ENCODE data around the gene KCNMA1. TPM values are rescaled to one million over a fixed set of nuclear protein-coding genes. Genes with fewer than 3 reads are reported as not detected.

Gene KCNMA1
- polyA plus RNA-seq, 1 experiment, result 21.4 TPM

DNA sequence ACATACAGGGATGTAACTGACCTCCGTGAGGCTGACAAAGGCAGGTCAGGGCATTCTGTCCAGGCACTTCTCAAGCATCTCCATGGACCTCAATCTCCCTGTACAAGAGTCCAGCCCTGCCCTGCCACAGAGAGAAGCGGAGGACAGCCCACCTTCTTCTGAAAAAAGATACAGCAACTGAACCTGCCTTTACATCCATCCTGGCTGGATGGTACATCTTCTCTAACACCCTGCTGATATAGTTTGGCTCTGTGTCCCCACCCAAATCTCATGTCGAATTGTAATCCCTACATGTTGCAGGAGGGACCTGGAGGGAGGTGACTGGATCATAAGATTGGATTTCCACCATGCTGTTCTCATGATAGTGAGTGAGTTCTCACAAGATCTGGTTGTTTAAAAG is 40.5 kb upstream of the KCNMA1 start:
- CTCF ChIA-PET, result no interaction called here
- no peak overlapping the region for H3K4me3 ChIP-seq (ENCODE audit: low read depth, low read length)
- POLR2A ChIA-PET, result no interaction called here
- no peak for DNase-seq (ENCODE audit: low read depth)
- H3K36me3 ChIP-seq (ENCODE audit: control insufficient read depth, insufficient read depth, low read length), result no peaks in the 10 kb centered on the region
- TF ChIP-seq, protein P1, sequence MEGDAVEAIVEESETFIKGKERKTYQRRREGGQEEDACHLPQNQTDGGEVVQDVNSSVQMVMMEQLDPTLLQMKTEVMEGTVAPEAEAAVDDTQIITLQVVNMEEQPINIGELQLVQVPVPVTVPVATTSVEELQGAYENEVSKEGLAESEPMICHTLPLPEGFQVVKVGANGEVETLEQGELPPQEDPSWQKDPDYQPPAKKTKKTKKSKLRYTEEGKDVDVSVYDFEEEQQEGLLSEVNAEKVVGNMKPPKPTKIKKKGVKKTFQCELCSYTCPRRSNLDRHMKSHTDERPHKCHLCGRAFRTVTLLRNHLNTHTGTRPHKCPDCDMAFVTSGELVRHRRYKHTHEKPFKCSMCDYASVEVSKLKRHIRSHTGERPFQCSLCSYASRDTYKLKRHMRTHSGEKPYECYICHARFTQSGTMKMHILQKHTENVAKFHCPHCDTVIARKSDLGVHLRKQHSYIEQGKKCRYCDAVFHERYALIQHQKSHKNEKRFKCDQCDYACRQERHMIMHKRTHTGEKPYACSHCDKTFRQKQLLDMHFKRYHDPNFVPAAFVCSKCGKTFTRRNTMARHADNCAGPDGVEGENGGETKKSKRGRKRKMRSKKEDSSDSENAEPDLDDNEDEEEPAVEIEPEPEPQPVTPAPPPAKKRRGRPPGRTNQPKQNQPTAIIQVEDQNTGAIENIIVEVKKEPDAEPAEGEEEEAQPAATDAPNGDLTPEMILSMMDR (IDR thresholded peaks at IDR 0.05; ENCODE audit: insufficient read depth, low read depth, low read length), result no peak
- H3K27me3 ChIP-seq (ENCODE audit: control insufficient read depth, insufficient read depth, low read length), result peaks cover 9% of the 10 kb centered on the region; the same call in 1 of the 2 replicates

DNA sequence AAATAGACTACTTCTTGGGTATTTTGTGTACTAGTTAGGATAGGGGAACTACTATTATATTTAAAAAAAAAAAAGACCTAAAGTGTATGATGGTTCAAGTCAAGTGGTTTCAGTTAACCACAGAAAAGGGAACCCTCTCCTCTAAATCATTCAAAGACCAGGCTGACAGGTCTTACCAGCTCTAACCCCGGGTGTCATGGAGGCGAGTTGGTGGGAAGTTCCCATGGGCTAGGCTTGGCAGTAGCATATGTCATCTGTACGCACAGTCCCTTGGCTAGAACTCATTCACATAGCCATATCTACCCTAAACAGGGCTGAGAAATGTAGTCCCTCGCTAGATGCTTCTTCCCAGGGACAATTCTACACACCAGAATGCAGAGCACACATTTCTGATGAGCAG is 37.7 kb upstream of the KCNMA1 start:
- DNase-seq (ENCODE audit: low read depth), result no peak
- CTCF ChIA-PET, result interaction anchor here (0.9 kb wide), 1 partner anchor 18 kb away, joined by 5 read pairs; no protein-coding TSS in a partner anchor
- Histone ChIP-seq H3K36me3 (ENCODE audit: control insufficient read depth, insufficient read depth, low read length) (no peaks in the 10 kb centered on the region), H3K27me3 (ENCODE audit: control insufficient read depth, insufficient read depth, low read length) (peaks cover 9% of the 10 kb centered on the region), H3K4me3 (ENCODE audit: low read depth, low read length) (no peak overlapping the region)
- POLR2A ChIA-PET, result no interaction called here
- TF ChIP-seq, protein P1 (IDR thresholded peaks at IDR 0.05; ENCODE audit: insufficient read depth, low read depth, low read length), result no peak

DNA sequence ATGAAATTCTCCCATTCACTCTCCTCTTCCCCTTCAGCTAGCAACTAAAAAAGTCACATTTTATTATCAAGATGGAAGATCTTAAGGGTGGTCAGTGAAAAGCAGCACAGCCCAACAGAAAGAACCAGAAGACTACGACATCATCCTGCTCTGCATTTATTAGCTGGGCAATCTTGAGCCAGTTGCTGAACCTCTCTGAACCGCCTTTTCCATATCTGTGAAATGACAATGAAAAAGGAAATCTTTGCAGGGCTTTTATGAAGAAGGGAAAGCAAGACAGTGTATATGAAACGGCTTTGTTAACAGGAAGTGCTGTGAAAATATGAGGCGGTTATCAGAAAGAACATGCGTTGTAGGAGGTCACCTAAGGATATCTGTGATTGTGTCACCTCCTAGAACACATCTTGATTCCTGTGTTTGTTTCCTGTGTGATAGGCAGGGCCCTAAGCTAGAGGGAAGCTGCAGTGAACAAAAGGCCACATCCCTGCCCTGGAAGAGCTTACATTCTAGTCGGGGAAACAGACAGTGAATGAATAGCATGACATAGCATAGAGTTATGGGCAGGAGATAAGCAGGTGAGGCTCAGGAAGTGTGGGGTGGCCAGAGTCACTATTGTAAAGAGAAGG is 36.0 kb upstream of the KCNMA1 start:
- ChIA-PET CTCF (interaction anchor here (1.3 kb wide), 1 partner anchor 16 kb away, joined by 3 read pairs; no protein-coding TSS in a partner anchor), POLR2A (no interaction called here)
- H3K4me3 ChIP-seq (ENCODE audit: low read depth, low read length), result no peak overlapping the region
- peaks cover 9% of the 10 kb centered on the region for H3K27me3 ChIP-seq (ENCODE audit: control insufficient read depth, insufficient read depth, low read length)
- TF ChIP-seq, protein P1 (IDR thresholded peaks at IDR 0.05; ENCODE audit: insufficient read depth, low read depth, low read length), result no peak
- H3K36me3 ChIP-seq (ENCODE audit: control insufficient read depth, insufficient read depth, low read length), result no peaks in the 10 kb centered on the region
- DNase-seq (ENCODE audit: low read depth), result no peak

DNA sequence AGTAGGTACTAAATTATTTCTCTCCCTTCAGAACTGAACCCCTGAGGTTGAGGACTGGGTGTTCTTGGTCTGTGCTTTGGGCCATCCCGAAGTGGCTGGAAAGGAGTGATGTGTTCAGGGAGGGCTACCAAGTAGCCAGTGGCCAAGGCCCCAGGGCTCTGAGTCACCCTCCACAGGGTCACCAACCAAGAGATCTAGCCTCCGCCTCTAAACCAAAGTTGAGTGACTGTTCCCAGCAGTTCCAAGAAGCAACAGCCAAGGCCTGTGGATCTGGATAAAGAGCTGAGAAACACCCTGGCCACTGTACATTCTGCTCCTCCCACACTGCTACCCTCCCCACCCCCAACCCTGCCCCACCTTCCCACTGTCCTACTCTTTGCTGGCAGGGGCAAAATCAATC is 35.5 kb upstream of the KCNMA1 start:
- POLR2A ChIA-PET, result no interaction called here
- TF ChIP-seq, protein P1 (IDR thresholded peaks at IDR 0.05; ENCODE audit: insufficient read depth, low read depth, low read length), result no peak
- CTCF ChIA-PET, result interaction anchor here (1.4 kb wide), 1 partner anchor 15 kb away, joined by 3 read pairs; no protein-coding TSS in a partner anchor
- Histone ChIP-seq H3K27me3 (ENCODE audit: control insufficient read depth, insufficient read depth, low read length) (peaks cover 6% of the 10 kb centered on the region), H3K4me3 (ENCODE audit: low read depth, low read length) (no peak overlapping the region), H3K36me3 (ENCODE audit: control insufficient read depth, insufficient read depth, low read length) (no peaks in the 10 kb centered on the region)
- DNase-seq (ENCODE audit: low read depth), result no peak

DNA sequence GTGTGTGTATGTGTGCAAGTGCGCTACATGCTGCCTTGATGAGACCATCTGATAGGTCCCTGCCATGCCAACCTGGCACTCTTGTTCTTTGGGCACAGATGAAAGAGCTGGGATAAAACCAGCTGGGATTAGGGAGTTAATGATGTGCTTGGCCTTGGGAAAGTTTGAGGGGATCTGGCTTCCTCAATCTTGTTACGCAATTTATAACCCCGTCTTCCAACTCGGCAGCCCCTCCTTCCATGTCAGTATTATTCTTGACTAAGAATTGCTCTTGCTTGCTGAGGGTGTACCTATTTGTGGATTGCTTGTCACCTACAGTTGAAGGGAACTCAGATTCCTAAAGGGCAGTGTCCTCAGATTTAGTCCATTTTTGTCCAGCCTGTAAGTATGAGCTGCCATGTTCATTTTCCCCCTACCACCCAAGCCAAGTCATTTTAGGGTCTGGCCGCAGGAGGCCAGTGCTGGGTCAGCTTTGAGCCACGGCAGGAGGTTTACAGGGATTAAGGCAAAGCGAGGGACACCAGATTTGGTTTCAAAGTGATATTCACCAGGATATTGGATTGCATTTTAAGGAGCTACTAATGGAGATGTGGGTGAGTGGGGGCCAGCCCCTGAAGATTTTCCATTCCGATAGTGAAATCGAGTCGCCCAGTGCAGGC is 34.1 kb upstream of the KCNMA1 start:
- Histone ChIP-seq H3K4me3 (ENCODE audit: low read depth, low read length) (no peak overlapping the region), H3K36me3 (ENCODE audit: control insufficient read depth, insufficient read depth, low read length) (no peaks in the 10 kb centered on the region), H3K27me3 (ENCODE audit: control insufficient read depth, insufficient read depth, low read length) (peaks cover 5% of the 10 kb centered on the region)
- no peak for DNase-seq (ENCODE audit: low read depth)
- POLR2A ChIA-PET, result no interaction called here
- TF ChIP-seq, protein P1 (IDR thresholded peaks at IDR 0.05; ENCODE audit: insufficient read depth, low read depth, low read length), result no peak
- CTCF ChIA-PET, result interaction anchor here (0.8 to 1.5 kb wide), 3 partner anchors 9 to 40 kb away, joined by 3 to 4 read pairs (median 4); no protein-coding TSS in a partner anchor
